NCI-H446 (cell line): ENCODE measurements around the gene ZIC2.
"Not testable (repeated sequence)": the region's sequence is repeated elsewhere in the genome, so short reads cannot be mapped to it uniquely, and the experiment has no call there.

ENCODE experiments used
- DNase-seq, 2 experiments: peaks; one replicate each; lab custom pipeline; 2025; lab: John Stamatoyannopoulos, UW

ZIC2 gene

DNA sequence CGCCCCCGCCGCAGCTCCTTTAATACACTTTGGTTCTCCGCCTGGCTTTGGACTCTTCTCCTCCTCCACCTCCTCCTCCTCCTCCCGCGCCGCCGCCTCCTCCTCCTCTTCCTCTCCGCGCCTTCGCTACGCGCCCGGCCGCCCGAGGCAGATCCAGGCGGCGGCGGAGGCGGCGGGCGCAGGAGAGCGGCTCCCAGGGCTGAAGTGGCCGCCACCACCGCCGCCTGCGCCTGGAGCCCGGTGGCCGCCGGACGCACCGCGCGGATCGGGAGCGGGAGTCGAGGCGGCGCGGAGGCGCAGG is at the start of gene ZIC2:
TSS of gene ZIC2 (plus strand) at position 50 of the 301 bp plus-strand sequence. CDS start 281 bp downstream, outside the sequence.
- peak in 1 of 2 experiments; percentile 73 for DNase-seq

GRCh38 chr13:99932912-99933311 is 48.7 kb upstream of the ZIC2 start:
- DNase-seq = no peak

DNA sequence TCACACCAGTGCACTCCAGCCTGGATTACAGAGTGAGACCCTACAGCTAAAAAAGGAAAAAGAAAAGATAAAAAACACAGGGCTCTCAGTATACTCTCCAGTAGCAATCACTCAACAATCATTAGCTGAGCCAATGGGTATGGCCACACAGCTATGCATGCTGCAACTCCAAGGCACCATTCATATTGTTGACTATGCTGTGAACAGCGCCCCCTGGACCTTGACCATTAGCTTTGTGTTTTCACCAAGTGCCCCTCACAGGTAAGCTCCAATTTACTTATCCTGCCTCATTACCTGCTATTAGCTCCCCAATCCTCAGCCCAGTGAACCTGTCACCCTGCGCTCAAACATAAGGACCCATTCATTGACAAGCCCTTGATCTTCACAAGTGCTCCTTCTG is 45.8 kb upstream of the ZIC2 start:
- no peak for DNase-seq

GRCh38 chr13:99938635-99939034 is 42.9 kb upstream of the ZIC2 start:
- no peak for DNase-seq

GRCh38 chr13:99941086-99941485 is 40.5 kb upstream of the ZIC2 start:
- no peak for DNase-seq

GRCh38 chr13:99941911-99942310 is 39.7 kb upstream of the ZIC2 start:
- DNase-seq = no peak

GRCh38 chr13:99944102-99944501 is 37.5 kb upstream of the ZIC2 start:
- no peak for DNase-seq

DNA sequence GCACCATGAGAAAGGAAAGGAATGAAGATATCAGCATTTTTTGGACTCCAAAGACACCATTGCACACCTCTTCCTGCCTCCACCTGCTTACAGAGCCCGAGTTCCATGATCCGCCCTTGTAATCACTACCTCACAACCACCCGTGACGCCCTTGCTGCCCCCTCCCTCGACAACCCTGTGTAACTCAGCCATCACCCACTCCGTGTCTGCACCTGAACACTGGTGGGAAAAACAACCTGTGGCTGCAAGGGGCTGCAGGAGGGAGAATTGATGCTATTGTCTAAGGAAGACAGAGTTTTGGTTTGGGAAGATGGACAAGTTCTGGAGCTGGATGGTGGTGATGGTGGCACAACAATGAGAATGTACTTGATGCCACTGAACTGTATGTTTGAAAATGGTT is 37.0 kb upstream of the ZIC2 start:
- DNase-seq = no peak

DNA sequence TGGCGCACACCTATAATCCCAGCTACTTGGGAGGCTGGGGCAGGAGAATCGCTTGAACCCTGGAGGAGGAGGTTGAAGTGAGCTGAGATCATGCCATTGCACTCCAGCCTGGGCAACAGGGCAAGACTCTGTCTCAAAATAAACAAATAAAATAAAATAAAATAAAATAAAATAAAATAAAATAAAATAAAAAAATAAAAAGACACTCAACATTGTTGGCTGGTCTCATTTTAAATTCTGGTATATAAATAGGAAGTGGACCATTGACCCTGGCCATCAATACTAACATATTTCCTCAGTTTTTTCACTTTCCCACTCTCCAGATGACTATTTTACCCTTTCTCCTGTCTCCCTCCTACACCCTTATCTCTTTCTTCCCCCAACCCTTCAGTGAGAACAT is 36.1 kb upstream of the ZIC2 start:
- not testable (repeated sequence) for DNase-seq

DNA sequence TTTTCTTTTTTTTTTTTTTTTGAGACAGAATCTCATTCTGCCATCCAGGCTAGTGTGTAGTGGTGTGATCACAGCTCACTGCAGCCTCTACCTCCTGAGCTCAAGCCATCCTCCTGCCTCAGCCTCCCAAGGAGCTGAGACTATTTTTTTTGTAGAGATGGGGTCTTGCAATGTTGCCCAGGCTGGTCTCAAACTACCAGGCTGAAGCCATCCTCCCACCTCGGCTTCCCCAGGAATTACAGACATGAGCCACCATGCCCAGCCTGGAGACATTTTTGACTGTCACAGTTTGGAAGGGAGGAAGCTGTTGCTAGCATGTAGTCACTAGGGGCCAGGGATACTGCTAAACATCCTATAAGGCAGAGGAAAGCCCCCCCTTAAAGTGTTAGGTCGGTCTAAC is 33.9 kb upstream of the ZIC2 start:
- DNase-seq = no peak

DNA sequence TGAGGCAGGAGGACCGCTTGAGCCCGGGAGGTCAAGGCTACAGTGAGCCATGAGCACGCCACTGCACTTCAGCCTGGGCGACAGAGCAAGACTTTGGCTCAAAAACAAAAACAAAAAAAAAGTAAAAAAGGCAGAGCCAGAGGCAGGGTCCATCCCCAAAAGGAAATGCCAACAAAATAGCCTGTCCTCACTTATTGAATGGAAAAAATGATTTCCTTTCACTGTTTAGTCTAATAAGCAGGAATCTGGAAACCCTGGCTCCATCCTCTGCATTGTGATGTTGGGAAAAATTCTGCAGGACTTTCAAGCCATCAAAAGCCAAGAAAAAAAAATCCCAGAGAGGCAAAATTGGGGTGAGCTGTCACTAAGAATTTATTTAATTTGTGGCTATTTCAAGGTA is 33.2 kb upstream of the ZIC2 start:
- no peak for DNase-seq

GRCh38 chr13:99948907-99949678 is 32.5 kb upstream of the ZIC2 start:
- no peak for DNase-seq

DNA sequence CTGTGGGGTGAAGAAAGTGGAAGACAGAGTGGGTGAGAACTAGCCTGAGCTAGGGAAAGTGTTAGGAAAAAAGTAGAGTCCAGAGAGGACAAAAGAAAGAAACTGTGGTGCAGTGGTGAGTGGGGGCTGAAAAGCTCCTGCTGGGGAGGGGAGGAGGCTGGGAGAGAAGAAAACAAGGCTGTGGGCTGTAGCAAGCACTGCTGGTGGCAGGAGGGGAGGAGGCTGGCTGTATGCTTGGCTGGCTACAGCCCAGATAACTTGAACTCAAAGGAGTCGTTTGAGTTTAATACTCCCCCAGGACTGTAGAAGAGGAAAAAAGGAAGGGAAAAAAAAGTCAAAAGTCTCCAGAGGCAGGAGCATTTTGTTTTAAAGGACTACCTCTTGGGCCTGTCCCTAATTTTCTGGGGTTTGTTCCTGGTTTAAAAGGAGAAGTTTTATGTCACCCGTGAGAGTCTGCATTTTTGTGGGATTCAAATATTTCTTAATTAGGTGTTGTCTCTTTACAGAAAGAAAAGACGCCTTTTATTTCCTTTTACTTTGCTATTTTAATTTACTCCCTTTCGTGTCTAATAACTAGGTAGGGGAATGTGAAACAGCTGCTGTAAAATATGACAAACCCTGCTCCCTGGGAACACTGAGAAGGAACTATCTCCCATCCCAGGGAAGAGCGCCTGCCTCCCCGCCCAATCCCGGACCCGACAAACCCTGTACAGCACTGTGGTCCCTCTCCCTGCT is 31.7 kb upstream of the ZIC2 start:
- no peak for DNase-seq

DNA sequence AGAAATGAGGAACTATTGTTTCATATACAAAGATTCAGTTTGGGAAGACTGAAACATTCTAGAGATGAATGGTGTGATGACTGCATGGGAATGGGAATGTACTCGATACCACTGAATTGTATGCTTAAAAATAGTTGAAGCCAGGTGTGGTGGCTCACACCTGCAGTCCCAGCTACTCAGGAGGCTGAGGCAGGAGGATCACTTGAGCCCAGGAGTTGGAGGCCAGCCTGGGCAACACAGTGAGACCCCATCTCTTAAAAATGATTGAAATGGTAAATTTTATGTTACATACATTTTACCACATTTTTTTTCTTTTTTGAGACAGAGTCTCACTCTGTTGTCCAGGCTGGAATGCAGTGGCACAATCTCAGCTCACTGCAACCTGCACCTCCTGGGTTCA is 29.9 kb upstream of the ZIC2 start:
- not testable (repeated sequence) for DNase-seq

GRCh38 chr13:99953138-99953755 is 28.3 kb upstream of the ZIC2 start:
- no peak for DNase-seq

GRCh38 chr13:99955107-99955746 is 26.4 kb upstream of the ZIC2 start:
- no peak for DNase-seq

DNA sequence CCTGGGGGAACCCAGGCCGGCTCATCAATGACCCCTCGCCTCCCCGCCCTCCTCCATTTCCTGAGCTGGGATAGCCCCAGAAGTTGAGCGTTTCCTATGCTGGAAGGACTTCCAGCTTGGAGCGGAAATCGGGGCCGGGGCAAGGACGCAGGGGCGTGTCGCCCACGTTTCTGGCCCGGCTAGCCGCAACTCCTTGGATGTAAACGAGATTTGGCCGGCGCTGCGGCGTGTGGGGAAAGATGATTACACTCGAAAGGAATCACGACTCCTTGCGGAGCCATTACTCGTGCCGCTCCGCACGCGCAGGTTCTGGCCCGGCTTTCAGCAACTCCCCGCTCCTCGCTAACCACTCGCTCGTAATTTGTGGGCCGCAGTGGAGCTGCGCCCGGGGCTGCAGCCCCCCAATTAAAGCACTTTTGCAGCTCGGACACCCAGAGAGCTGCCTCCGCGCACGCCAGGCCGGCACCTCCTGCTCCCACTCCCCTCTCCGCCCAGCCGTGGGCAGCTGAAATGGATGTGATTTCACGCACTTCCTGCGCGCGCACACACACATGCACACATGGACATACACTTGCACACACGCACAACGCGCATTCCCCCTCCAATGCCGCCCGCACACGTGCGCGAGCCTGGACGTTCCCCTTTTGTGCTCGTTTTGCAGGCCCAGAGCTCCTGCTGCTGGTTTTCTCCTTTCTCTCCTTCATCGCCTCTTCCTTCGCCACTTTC is 25.7 kb upstream of the ZIC2 start:
- no peak for DNase-seq

DNA sequence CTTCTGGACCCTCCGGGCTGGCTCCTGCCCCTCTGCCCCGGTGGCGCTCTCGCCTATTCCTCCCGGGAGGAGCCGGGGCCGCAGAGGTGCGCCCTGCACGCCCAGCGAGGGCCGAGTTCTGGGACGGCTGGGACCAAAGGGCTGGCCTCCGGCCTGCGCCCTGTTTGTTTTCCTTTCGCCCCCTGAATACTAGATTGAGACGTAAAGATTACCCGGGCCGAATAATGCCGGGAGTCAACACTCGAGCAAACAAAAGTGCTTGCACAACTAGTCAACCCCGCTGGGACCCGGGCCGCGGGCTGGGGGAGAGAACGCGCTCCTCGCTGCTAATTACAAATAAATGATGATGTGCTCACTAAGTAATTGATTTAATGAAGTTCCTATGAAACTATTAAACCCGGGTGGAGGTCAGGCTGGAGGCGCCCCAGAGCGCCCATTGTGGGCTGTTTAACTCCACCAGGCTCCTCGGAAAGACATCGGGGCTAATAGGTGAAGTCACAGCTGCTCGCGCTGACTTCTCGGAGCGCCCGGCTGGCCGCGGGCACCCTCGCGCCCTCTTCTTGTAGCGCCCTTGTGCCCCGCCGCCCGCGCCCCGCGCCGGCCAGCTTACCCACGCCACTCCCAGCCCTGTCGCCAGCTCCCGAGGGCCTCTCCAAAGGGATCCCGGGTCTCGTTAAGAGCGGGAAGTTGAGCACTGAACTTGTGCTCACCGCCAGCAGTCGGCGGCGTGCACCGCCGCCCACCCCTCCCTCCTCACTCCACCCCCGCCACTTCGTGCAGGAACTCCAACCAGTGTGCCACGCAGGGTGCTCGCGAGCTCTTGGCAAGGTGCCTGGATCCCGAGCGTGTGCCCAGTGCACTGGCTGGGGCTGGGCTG is 24.9 kb upstream of the ZIC2 start:
- DNase-seq = no peak

- DNase-seq = no peak
These were observed 23.0 kb upstream of the ZIC2 start for GRCh38 chr13:99958406-99959126.

GRCh38 chr13:99959127-99959539 is 22.5 kb upstream of the ZIC2 start:
- no peak for DNase-seq
